ENCODE results near the gene KIF26B. TPM values are rescaled to one million over a fixed set of nuclear protein-coding genes. Genes with fewer than 3 reads are reported as not detected.

Gene KIF26B
- total RNA-seq, 4 donors from 2014 or later = 3.6 to 7.0 (median 5.2) TPM

DNA sequence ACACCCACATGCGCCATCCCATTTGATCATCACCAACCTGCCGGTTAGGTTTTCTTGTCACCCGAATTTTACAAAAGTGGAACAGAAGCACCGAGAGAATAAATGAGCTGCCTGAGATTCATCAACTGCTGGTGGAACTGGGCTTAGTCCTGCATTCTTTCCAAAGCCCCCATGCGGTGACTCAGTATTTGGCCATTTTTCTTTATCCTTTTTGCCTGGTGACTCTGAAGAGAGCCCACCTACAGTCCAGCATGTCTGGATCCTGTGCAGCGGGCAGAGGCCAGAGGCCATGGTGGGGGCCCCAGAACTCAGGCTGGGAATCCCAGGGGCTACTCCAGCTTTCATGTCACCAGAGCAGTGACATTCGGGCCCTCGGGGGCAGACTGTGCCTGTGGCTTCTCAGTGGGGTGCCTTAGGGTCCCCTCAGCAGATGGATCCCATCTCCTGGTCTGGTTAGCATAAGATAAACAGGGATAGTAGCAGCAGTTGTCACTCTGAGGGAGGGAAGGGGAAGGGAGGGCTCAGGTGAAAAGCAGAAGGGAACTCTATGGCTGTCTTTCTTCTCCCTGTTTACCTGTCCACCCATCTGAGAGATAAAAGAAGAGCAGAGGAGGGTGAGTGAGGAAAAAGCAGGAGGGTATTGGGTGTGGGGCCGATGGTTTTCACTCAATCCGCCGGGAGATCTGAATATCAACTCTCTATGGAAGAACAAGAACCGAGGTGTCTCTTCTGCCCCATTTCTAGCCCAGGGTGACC, 63.2 kb downstream of the KIF26B start:
- DNase-seq (ENCODE audit: low spot score in 2 of 2) = no peak
- Histone ChIP-seq H3K4me1 (no peaks in the 10 kb centered on the region), H3K27me3 (no peaks in the 10 kb centered on the region), H3K9me3 (no peaks in the 10 kb centered on the region), H3K27ac (no peak overlapping the region), H3K36me3 (no peaks in the 10 kb centered on the region), H3K4me3 (no peak overlapping the region)
- TF ChIP-seq, protein P1, sequence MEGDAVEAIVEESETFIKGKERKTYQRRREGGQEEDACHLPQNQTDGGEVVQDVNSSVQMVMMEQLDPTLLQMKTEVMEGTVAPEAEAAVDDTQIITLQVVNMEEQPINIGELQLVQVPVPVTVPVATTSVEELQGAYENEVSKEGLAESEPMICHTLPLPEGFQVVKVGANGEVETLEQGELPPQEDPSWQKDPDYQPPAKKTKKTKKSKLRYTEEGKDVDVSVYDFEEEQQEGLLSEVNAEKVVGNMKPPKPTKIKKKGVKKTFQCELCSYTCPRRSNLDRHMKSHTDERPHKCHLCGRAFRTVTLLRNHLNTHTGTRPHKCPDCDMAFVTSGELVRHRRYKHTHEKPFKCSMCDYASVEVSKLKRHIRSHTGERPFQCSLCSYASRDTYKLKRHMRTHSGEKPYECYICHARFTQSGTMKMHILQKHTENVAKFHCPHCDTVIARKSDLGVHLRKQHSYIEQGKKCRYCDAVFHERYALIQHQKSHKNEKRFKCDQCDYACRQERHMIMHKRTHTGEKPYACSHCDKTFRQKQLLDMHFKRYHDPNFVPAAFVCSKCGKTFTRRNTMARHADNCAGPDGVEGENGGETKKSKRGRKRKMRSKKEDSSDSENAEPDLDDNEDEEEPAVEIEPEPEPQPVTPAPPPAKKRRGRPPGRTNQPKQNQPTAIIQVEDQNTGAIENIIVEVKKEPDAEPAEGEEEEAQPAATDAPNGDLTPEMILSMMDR (IDR thresholded peaks at IDR 0.05) = no peak
- no peak for TF ChIP-seq POLR2A (IDR thresholded peaks at IDR 0.05)
- TF ChIP-seq EP300 (IDR thresholded peaks at IDR 0.05) = no peak
- no peak for TF ChIP-seq POLR2AphosphoS5 (IDR thresholded peaks at IDR 0.05)
- WGBS = 92% methylated on average over 12 of the region's 12 CpGs

DNA sequence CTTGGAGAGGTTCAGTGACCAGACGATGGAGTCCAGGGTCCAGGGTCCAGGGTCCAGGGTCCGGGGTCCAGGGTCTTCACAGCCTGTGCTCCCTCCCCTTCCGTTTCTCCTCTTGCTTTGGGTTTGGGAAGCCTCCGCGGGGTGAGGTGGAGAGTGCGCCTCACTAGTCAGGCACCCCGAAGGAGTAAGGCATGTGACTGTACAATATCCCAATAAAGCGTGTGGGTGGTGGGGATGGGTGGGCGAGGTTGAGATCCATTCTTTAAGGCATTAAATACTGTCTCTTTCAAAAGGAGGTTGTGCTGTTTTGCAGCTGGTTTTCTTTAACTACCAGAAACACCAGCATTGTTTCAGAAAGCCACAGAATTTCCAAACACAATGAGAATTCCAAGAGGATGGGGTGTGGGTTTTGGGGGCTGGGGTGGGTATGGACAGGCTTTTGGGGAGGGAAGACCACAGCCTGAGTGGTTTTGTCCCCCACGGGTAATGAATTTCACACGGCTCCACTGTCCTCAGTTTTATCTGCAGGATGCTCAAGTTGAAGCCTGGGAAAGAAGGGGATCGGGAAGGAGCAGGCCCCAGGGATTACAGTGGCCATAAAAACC, 65.7 kb downstream of the KIF26B start:
- Histone ChIP-seq H3K9me3 (no peaks in the 10 kb centered on the region), H3K27ac (no peak overlapping the region), H3K27me3 (no peaks in the 10 kb centered on the region), H3K4me3 (no peak overlapping the region), H3K4me1 (no peaks in the 10 kb centered on the region), H3K36me3 (no peaks in the 10 kb centered on the region)
- DNase-seq (ENCODE audit: low spot score in 2 of 2) = no peak
- no peak for TF ChIP-seq EP300 (IDR thresholded peaks at IDR 0.05)
- TF ChIP-seq POLR2AphosphoS5 (IDR thresholded peaks at IDR 0.05) = no peak
- no peak for TF ChIP-seq POLR2A (IDR thresholded peaks at IDR 0.05)
- TF ChIP-seq, protein P1 (IDR thresholded peaks at IDR 0.05) = no peak
- WGBS = 73% methylated on average over 12 of the region's 12 CpGs

DNA sequence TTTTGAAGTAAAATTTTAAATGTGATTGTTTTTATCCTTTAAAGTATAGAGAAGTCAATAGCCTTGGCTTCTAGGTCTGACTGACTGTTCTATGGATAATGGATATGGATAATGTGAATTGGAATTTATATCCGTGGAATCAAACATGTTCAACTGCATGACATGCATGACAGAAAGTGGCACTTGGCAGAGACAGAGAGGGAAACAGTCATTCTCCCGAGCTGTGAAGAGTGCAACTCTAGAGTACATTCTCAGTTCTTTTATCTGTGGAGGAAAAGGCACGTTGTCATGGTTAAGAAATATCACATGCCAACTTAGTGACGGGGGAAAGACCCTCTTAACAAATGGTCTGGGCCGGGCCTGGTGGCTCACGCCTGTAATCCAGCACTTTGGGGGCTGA, 67.0 kb downstream of the KIF26B start:
- no peak for DNase-seq (ENCODE audit: low spot score in 2 of 2)
- WGBS = 90% methylated on average over 6 of the region's 6 CpGs

DNA sequence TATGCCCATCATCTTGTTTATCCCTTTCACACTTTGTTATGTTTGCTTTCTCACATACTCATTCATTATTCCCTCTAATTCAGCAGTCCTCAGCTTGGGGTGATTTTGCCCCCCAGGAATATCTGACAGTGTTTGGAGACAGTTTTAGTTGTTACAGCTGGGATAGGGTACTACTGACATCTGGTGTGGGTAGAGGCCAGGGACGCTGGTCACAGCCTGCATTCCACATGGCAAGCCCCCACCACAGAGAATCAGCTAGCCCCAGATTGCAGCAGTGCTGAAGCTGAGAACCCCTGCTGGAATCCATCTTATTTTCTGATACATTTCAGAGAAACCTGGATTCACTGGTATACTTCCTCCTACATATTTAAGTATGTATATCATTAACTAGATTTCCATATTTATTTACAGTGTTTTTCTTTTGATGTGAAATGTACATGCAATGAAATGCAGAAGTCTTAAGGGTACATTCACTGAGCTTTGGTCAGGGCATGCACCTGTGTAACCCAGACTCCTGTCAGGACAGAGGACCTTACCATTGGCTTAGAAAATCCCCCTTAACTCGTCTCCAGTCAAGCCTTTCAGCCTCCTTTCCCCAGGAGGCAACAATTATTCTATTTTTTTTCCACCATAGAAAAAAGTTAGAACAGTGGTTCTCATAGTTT, 68.3 kb downstream of the KIF26B start:
- TF ChIP-seq POLR2AphosphoS5 (IDR thresholded peaks at IDR 0.05) (no peak), EP300 (IDR thresholded peaks at IDR 0.05) (no peak)
- TF ChIP-seq, protein P1 (IDR thresholded peaks at IDR 0.05) = no peak
- no peaks in the 10 kb centered on the region for H3K27me3 ChIP-seq
- no peaks in the 10 kb centered on the region for H3K4me1 ChIP-seq
- WGBS = 56% methylated on average over 2 of the region's 2 CpGs
- no peak overlapping the region for H3K27ac ChIP-seq
- H3K4me3 ChIP-seq = no peak overlapping the region
- no peaks in the 10 kb centered on the region for H3K36me3 ChIP-seq
- no peaks in the 10 kb centered on the region for H3K9me3 ChIP-seq
- no peak for DNase-seq (ENCODE audit: low spot score in 2 of 2)

More for the DNA sequence above, 67.0 kb downstream of the KIF26B start:
- H3K27me3 ChIP-seq = no peaks in the 10 kb centered on the region
- TF ChIP-seq, protein P1 (IDR thresholded peaks at IDR 0.05) = no peak
- TF ChIP-seq POLR2AphosphoS5 (IDR thresholded peaks at IDR 0.05) (no peak), EP300 (IDR thresholded peaks at IDR 0.05) (no peak), POLR2A (IDR thresholded peaks at IDR 0.05) (no peak)
- H3K4me1 ChIP-seq = no peaks in the 10 kb centered on the region
- no peaks in the 10 kb centered on the region for H3K36me3 ChIP-seq
- no peaks in the 10 kb centered on the region for H3K9me3 ChIP-seq
- no peak overlapping the region for H3K4me3 ChIP-seq
- no peak overlapping the region for H3K27ac ChIP-seq

Measured in suprapubic skin (tissue), 4 donors.